RPMI7951 (cell line): Measurements from ENCODE around the gene BIRC5. TPM values are rescaled to one million over a fixed set of nuclear protein-coding genes. Genes with fewer than 3 reads are reported as not detected.

Experiments used
- DNase-seq: peaks from one replicate; pipeline ENCODE4 v3.0.0-alpha.2; 2012; ENCODE audit warnings: low read depth
- total RNA-seq: library from RNA; depleted of rRNA; stranded (reverse); fragments of >200 nt; shearing (Covaris generic); gene quantifications from 2 replicates; pipeline ENCODE4 v1.2.3, GENCODE V29; 2014

The BIRC5 gene
- total RNA-seq, 1 experiment from 2014 or later: 160 TPM

DNA sequence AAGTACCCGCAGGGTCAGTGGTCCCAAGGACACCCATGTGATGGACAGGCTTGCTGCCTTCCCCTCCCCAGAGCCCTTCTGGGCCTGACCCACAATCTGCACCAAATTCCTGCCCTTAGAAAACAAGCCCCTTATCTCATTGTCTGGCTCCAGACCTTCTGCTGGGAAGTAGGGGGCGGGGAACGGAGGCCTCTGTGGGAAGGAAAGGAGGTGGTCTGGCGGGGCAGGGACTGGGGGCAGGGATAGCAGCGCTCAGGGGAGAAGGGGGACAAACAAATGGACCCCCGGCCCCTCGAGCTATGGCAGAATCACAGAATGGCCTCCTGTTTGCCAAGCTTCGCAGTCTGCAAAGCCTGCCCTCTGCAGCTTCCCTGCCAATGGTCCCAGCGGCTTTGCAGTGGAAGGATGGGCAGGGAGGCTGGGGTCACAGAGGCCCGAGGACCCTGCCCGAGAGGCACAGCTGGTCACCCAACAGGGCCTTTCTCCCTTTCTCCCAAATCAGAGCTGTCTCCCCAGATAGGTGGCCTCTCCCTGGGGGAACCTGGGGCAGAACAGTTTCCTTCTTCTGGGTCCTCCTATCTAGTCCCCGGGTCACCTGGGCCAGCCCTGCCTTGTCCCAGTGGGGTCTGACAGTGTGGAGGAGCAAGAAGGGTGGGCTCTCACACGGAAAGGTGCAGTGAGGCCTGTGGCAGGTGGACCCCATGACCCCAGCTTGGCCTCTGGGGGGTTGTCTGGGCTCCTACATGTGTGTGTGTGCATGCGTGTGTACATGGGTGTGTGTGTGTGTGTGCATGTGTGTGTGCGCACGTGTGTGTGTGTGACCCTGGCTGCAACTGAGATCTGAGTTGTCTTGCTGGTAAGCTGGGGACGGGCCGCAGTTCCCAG is 42.9 kb downstream of the BIRC5 start:
- DNase-seq: no peak

DNA sequence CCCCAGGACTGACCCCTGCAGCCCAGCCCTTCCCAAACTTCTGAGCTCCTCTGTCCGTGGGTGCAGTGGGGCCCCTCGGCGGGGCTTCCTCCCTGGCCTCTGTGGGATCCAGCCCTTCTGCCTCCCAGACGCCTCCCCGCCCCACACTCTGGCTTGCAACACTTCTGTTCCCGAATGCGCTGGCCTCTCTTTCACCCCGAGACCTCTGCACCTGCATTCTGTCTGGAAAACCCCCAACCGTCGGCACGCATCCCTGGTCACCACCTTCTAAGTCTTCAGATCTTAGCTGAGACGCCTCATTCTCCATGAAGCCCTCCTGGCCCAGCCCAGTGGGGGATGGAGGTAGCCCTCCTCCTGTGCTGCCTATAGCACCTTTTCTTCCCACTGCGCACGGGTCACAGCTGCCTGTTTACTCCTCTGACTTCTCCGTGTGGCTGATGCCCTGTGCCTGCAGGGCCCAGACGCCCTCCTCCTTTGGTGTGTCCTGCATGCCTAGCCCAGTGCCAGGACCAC is 43.8 kb downstream of the BIRC5 start:
- DNase-seq: no peak

DNA sequence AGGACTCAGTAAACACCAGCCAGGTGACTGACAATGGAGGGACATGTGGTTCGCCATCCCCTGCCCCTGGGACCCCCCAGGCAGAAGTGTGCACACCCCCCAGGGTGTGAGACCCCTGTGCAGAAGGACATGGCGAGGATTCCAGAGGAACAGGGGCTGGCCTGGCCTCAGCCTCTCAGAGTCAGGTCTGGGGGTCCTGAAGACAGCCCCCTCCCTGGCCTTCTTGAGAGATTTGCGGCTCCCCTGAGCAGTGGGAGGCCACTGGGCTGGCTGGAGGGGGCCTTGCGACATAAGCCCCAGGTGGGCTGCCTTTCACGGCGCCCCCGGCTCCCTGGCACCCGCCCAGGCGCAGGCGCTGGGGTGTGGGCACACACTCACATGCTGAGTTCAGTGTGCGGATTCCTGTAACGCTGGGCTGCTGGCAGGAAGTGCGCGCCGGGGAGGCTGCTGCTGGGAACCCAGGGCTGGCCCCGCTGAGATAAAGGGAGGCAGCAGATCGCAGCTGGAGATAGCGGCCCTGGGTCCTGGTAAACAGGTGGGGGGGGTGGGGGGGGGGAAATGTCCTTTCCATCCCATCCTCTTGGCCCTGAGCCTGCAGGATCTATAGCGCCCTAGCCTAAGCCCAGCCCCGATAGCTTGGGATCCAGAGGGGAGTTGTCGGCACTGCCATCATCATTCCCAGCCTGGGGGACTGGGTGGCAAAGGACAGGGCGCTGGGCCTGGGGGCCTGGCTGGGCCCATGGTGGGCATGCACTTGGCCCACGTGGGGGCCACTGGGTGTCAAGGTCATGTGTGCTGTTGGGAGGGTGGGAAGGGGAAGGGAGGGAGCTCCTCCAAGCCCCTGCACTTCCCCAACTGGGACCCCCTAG is 44.5 kb downstream of the BIRC5 start:
- DNase-seq: no peak

DNA sequence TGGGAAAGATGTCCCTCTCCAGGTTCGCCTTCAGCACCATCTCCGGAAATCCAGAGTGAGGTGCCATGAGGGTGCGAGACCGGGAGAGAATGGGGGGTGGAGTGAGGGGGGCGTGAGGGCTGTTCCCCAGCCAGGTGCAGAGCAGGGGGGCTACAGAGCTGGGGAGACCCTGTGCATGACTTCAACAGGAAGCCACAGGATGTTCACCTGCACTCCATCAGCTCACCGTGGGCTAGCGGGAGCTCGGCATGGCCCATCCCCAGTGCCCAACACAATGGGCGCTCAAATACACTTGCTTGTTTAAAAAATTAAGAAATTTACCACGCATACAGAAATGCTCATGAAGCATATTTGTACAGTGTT is 45.1 kb downstream of the BIRC5 start:
- DNase-seq: no peak

DNA sequence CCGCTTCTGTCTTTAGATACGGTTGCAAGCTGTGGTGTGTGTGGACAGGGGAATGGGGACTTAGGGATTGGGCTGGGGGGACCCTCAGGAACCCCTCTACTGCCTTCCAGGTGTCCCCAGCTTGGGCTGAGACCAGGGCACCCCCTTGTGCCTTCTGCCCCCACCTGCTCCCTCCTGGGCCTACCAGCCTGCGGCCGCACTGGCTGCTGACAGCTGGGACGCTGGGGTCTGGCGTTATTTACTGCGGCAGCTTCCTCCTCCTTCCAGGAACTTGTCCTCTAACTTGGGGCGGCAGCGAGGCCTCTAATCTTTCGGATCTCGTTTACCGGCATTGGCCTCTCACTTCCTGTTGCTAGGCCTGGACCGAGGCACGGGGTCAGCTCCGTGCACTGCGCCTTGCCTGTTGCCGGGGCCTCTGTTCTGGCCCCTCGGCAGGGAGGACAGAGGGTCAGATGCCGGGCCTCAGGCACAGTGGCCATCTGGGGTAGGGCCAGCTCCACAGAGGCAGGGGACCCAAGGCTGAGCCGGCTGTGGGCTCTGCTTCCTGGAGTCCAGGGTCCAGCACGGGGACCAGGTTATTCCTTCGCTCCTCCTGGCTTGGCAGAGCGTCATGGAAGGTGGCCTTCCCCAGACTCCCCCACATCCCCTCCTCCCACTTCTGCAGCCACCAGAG is 49.1 kb downstream of the BIRC5 start:
- DNase-seq: no peak

DNA sequence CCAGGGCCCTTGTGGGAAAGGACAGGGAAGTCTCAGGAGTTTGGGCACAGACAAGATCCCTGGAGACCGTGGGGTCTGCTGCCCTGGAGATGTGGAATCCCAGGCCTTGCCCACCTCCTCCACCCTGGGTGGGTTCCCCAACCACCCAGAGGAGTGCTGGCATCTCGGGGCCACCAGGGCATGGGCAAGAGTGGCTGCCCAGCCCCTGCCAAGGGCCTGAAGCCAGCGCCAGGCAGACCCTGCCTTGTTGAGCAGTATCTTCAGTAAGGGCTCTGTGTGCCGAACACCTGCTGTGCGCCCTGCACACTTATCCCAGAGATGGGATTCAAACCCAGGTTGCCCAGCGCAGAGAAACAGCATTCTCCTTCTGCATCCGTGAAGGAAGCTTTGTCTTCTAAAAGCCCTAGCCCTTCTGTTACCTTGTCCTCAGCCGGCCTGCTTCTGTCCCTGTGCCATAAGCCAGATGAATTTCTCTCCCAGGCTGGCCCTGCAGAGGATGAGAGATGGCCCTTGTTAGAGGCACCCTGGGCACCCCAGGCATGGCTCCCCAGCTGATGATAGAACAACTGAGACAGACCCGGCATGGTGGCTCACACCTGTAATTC is 49.8 kb downstream of the BIRC5 start:
- DNase-seq: no peak

DNA sequence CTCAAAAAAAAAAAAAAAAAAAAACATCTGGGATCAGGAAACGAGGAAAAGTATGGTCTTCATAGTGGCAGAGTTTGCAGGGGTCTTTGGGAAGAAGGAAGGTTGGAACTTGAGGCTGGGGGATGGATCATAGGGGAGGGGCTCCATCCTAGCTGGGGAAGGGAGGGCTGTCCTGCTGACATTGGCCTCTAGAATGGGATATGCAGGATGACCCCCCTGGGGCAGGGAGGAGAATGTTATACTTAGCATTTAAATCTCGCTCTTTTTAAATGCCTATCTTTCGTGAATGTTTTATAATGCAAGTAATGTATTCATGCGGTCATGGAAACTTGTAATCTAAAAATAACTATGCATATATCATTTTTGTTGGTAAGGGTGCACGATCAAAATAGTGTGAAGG is 50.5 kb downstream of the BIRC5 start:
- DNase-seq: no peak

DNA sequence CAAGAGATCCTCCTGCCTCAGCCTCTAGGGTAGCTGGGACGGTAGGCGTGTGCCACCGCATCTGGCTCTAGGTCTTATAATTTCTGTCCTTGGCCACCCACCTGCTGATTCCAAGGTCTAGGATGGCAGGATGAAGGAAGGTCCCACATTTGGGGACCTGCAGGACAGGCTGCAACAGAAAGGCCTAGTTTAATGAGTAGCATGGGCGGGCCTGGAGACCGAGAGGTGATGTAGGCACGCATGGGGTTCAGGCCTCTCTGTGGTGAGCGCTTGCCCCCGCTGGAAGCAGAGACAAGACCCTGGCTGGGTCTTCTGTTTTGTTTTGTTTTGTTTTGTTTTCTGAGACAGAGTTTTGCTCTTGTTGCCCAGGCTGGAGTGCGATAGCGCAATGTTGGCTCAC is 51.1 kb downstream of the BIRC5 start:
- no peak for DNase-seq

DNA sequence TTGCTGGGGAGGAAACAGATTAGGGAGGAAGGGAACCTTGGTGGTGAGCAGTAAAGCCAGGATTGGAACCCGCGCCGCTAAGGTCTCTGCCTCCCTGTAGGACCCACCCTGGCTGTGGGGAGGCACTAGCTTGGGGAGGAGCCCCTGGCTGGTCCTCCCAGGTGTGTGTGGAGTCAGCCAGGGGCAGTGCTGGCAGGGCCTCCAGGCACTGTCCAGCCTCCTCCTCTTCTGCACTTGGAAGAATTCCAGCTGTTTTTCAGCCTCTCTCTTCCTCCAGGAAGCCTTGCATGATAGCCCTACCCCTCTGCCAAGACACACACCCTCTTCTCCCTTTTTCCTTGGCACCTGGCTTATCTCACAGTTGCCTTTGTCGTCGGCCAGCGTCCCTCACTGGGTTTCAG is 52.2 kb downstream of the BIRC5 start:
- DNase-seq: no peak

DNA sequence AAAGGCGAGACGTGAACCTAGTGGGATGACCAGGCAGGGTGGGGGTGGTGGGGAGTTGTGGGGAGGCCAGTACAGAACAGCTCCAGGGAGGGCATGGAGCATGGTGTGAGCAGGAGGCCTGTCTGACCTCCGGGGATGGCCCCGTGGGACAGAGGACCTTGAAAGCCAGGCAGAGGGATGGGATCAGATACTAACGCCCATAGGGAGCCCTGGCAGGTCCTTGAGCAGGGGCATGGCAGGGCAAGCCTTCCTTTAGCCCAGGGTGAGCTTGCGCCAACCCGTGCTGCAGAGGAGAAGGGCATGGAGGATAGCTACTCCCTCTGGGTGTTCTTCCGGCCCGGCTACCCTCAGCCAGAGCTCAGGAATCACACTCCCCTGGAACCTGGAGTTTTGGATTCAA is 52.7 kb downstream of the BIRC5 start:
- DNase-seq: no peak

DNA sequence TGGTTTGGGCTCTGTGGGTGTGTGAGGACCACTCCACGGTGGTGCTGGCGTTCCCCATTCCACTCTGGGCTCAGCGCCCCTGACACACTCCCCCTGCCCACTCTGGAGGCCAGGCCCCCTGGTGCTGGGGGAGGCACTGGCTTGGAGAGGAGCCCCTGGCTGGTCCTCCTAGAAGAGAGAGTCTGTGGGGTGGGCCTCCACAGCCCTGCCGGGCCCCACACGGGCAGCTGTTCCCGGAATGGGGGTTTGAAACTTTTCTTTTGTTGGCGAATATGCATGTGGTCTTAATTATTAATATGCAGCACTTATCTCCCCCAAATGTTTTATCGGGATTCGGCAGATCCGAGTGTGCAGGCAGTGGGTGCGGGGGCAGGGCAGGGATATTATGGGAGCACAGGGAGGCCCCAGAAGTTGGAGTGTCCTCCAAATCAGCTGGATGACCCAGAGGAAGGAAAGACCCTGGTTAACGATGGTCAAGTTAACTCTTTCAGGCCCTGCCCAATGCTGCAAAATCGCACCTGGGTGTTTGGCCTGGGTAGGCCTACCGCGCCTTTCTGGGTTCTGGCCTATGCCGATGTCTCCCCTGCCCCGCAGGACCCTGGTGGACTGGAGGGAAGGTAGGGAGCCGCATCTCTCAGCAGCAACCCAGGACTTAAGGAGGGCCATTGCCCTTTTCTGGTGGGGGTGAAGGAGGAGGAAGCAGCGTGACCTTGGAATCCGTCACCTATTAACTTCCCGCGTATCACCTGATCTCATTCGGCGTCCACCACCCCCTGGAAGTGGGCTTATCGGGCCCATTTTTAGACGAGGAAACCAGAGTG is 53.4 kb downstream of the BIRC5 start:
- DNase-seq: no peak

DNA sequence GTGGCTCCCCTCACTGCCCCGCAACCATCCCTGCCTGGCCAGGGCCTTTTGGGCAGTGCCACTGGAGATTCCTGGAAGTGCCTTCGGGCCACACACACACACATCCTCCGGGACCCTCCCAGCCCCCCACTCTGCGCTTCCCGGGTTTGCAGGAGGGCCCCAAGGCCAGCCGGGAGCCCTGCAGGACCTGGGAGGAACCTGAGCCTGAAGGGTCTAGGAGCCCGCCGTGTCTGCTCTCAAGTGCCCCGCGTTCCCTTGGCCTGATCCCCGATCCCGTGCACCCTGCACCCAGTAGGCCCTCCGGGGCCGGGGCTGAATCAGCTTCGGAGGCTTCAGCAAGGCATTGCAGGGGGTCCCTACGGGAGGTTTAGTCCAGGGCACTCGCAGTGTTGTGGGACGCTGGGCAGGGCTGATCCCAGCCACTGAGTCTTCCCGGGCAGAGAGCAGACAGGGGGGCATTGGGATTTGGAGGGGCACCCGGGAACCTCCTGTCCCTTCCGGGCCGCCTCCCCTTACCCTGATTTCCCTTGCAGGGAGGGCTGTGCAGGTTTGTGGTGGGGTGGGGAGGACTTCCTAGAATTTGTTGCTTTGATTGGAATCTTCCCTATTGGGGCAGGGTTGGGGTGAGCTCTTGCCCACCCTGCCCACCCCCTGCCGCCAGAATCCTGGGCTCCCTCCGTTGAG is 54.3 kb downstream of the BIRC5 start:
- DNase-seq: no peak

DNA sequence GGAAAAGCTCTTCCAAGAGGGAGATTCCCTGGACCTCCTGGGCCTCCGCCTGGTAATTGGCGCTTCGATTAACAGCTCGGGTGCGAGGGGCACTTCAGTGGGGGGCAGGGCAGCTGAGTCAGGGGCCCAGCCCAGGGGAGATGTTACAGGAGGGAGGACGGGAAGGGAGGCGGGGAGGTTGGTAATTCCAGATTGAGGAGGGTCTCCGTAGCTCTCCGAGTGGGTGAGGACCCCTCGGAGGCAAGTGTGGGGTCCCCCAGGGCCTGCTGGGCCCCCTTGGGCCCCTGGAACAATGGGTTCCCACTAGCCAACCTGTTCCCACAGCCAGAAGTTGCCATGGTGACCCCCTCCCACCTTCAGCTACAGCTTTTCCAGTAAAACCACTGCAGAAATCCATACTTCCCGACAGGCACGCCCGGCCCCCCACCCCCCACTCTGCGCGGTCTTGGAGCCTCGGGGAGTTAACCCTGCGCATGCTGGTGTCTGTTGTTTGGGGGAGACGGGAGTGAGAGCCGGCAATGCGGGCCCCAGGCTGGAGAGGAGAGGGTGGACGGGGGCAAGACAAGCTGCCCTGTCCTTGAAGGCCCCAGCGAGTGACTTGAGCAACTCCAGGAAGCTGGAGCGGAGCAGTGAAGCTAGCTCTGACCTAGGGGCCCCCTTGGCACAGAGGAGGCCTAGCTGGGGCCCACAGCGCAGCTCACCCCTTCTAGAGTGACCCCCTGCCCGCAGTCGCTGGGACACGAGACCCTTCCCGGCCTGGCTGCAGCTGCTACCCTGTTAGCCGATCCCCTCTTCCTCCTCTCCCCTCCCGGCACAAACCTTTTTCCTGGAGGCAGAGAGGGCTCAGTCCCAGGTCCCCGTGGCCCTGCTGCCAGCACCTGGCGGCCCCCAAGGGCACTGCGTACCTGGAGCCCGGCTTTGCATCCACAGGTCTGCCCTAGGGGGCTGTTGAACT is 55.2 kb downstream of the BIRC5 start:
- no peak for DNase-seq

DNA sequence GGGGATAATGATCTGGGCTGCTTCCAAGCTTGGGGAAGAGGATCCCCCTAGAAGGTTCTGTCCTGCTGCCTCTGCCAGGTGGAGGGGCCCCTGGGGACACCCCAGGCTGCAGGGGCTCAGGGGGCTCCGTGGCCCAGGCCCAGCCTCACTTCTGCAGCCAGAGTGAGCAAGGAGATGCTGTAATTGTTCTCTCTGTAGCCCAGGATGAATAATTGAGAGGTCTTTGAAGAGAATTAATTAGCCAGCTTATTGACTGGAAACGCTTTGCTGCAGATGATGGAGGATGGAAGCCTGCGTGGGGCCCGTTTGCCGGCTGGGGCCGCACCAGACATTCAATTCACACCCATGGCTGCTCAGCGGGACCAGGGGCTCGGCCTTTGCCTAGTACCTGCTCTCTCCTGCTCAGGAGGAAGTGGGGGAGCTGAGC is 55.9 kb downstream of the BIRC5 start:
- no peak for DNase-seq

DNA sequence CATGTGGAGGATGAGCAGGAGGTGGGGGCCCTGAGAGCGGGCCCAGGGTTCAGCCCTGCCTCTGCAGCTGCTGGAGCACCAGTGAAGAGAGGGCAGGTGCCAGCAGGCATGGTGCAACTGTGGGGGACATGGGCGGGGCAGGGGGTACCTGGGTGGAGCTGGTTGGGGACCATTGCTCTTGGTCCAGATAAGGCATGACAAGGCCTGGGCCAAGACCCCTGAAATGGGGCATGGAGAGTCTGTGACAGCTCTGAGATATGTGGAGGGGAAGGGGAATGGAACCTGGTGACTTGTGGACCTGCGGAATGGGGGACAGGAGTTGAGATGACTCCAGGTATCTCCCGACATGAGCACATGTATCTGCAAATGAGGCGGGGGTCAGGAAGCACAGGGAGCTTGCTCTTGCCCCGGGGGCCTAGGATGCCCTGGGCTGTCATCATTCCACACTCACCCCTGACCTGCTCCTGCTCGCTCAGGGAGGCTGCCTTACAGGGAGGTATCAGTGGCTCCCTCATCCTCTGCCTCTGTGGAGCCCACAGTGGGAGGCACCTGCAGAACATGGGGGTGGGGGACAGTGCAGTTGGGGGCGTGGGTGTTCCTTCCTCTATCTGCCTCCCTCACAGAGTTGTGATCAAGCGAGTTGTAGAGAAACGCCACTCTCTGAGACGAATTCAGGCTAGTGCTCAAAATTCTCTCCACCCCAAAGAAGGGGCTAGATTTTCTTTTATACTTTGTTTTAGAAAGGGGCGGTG is 57.5 kb downstream of the BIRC5 start:
- no peak for DNase-seq

DNA sequence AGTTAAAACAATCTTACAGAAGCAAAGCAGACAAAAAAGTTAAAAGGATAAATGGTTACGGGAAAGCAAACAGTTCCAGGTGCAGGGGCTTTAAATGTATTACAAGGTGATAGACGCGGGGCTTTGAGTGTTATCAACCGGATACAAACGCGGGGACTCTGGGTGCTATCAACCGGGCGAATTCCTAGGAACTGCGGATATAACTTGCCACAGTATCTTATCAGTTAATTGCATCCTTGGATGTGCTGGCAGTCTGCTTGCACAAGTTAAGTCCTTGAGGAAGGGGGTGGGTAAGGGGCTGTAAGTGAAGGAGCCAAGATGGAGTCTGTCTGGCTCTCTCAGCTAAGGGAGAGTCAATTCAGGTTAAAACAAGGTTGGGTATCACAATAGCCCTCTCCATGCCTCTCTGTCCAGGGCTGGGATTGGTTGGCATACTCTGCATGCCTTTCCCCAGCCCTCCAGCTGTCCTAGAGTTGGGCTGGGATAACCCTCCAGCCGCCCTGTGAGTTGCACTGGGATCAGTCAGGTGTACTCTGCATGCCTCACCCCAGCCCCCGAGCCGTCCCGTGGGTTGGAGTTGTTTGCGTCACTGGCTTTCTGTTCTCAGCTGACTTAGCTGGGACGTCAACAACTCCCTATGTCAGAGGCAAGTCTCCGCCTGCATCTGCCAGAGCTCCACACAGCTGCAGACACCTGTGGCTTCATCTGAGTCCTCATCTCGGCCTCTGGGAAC is 58.3 kb downstream of the BIRC5 start:
- DNase-seq: no peak

DNA sequence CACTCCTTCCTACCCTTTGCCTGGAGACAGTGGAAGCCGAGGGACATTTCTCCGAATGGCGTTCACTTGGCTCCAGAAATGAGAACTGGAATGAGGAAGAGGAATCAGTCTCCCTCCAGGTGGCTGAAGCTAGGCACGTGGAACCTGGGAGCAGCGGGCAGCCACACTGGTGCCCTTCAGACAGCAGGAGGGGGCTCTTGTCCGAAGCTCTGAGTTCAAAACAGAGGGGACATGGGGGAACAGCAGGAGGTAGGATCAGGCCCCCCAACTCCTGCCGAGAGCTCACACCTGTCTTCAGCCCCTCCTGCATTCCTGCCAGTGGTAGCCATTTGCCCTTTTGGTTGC is 58.8 kb downstream of the BIRC5 start:
- no peak for DNase-seq

DNA sequence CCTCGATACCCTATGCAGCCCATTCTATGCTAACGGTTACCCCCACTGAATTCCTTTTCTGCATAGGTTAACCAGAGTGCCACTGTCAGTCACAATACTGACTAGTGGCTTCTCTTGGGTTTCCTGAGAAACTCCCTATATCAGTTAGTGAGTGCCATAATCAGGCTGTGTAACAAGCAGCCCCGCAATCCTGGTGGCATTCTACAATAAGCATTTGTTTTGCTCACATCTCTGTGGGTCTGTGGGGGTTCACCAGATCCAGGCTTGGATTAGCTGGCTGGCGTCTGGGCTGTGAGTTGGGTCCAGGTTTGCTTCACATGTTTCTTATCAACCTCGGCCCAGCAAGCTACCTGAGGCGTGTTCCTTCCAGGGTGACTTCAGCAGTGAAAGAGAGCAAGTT is 59.8 kb downstream of the BIRC5 start:
- no peak for DNase-seq
